HG03558 (cell line): ENCODE data around the gene TMLHE.
A peak's percentile ranks its signal among the peaks of the same experiment; 100 is the strongest.
"Not testable (repeated sequence)": the region's sequence is repeated elsewhere in the genome, so short reads cannot be mapped to it uniquely, and the experiment has no call there.

Experiments
- ATAC-seq: cut with Tn5 transposase; IDR thresholded peaks from one replicate; pipeline ENCODE4 v1.9.1; 2021; ENCODE audit warnings: moderate number of reproducible peaks; ENCODE audit not compliant: unreplicated experiment; ENCODE audit errors: extremely low read depth

TMLHE gene

GRCh38 chrX:155505296-155505695 is 107.5 kb downstream of the TMLHE start:
- no peak for ATAC-seq

- ATAC-seq = not testable (repeated sequence)
Observed at GRCh38 chrX:155495134-155495533, 117.6 kb downstream of the TMLHE start.

GRCh38 chrX:155491421-155491820 is 121.3 kb downstream of the TMLHE start:
- not testable (repeated sequence) for ATAC-seq

- not testable (repeated sequence) for ATAC-seq
Observed at GRCh38 chrX:155477136-155477535, 135.6 kb downstream of the TMLHE start.

- ATAC-seq = not testable (repeated sequence)
Observed at GRCh38 chrX:155466269-155466938, 146.3 kb downstream of the TMLHE start.

- not testable (repeated sequence) for ATAC-seq
Observed at GRCh38 chrX:155460501-155460900, 152.3 kb downstream of the TMLHE start.

GRCh38 chrX:155458471-155458870 is 154.3 kb downstream of the TMLHE start, which contains the start of gene F8A3:
F8A3 (minus strand) TSS chrX:155458620; CDS start chrX:155458600, 20 bp downstream.
- ATAC-seq = peak; percentile 48

GRCh38 chrX:155457761-155458447 is 154.8 kb downstream of the TMLHE start:
- peak; percentile 36 for ATAC-seq

GRCh38 chrX:155441097-155441496 is 171.7 kb downstream of the TMLHE start:
- no peak for ATAC-seq
